Endometrial microvascular endothelial cells (primary cell): Measurements from ENCODE around the gene ITPR2. TPM values are rescaled to one million over a fixed set of nuclear protein-coding genes. Genes with fewer than 3 reads are reported as not detected.

Experiments used
- in situ Hi-C: cut with HindIII; loops from 2 replicates; pipeline ENCODE4 v1.10.0; 2017; ENCODE audit warnings: low sequenced_read_pairs, low pct_unique_long_range_greater_than_20kb; ENCODE audit errors: inconsistent ontology term
- total RNA-seq: library from RNA; depleted of rRNA; stranded (reverse); fragments of >200 nt; gene quantifications from one replicate; pipeline ENCODE4 v1.2.3, GENCODE V29; 2015; ENCODE audit errors: inconsistent ontology term

ITPR2 gene
- total RNA-seq, 1 donor from 2014 or later, result 34.6 TPM

- in situ Hi-C loops, result no loop called here
Observed at GRCh38 chr12:26293612-26294011, 539.4 kb downstream of the ITPR2 start.

DNA sequence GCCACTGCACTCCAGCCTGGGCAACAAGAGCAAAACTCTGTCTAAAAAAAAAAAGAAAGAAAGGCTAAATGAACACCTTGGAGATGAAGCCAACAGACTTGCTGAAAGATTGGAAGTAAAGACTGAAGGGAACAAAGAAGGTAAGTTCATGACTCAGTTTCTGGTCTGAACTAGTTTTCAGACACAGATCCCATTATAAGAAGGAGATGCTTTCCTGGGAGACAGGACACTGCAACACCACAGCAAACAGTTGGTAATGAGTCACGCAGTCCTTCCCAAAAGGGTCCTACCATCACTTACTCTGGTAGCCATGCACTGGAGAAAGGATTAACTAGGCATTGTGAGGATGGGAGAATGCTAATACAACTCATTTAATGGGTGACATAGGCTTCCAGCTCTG lies 540.4 kb downstream of the ITPR2 start:
- in situ Hi-C loops, result no loop called here

GRCh38 chr12:26290565-26290964 lies 542.4 kb downstream of the ITPR2 start:
- in situ Hi-C loops, result no loop called here

- in situ Hi-C loops, result no loop called here
Observed at GRCh38 chr12:26287671-26288381, 545.2 kb downstream of the ITPR2 start.

Other genes starting within 250 kb of the ITPR2 start
- gene INTS13, start 104.8 kb upstream of the ITPR2 start, total RNA-seq, result 85.9 TPM
- gene FGFR1OP2, start 105.3 kb upstream of the ITPR2 start, total RNA-seq, result 93.5 TPM
- 78.1 TPM for gene TM7SF3, start 181.2 kb upstream of the ITPR2 start, total RNA-seq
- 49.1 TPM for gene MED21, start 189.4 kb upstream of the ITPR2 start, total RNA-seq
- not detected for gene C12orf71, start 249.4 kb upstream of the ITPR2 start, total RNA-seq